ENCODE measurements around the gene HOXB4. TPM values are rescaled to one million over a fixed set of nuclear protein-coding genes. Genes with fewer than 3 reads are reported as not detected.
A peak's percentile ranks its signal among the peaks of the same experiment; 100 is the strongest.

HOXB4 gene
- polyA plus RNA-seq (ENCODE audit: insufficient read length in 4 of 4), result 10 to 100 TPM in 2 of 4 donors, 1 to 10 TPM in 2; 3.5 to 20.3 (median 11.4) TPM

DNA sequence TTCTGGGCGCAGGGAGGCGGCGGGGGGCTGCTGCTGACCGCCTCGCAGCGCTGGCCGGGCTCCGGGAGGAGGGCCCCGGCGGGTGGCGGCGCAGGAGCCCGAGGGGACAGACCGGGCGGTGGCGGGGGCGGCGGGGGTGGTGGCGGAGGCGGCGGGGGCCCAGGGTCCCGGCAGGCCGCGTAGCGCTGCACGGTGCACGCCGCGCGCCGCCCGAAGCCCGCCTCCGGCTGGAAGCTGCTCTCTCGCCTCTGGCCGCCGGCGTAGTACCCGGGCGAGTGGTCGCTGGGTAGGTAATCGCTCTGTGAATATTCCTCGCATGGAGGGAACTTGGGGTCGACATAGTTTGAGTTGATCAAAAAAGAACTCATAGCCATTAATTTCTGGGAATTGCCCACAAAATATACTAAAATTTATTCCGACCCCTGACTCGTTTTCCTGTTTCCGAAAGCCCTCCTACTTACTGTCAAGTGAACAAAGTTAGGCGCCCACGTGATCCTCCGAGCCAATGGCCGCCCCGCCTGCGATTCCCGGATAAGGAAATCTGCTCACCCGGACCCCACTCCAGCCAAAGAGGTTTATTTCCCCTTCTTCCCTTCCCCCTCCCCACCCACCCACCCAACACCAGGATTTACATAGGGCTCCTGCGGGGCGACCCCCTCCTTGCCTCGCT lies at the start of gene HOXB4:
Gene HOXB4 (minus strand): TSS at position 405 of the 670 bp plus-strand sequence. CDS start 31 bp downstream, at position 374.
- DNase-seq (ENCODE audit: low read depth in 4 of 4, low spot score in 3 of 4), result no peak

DNA sequence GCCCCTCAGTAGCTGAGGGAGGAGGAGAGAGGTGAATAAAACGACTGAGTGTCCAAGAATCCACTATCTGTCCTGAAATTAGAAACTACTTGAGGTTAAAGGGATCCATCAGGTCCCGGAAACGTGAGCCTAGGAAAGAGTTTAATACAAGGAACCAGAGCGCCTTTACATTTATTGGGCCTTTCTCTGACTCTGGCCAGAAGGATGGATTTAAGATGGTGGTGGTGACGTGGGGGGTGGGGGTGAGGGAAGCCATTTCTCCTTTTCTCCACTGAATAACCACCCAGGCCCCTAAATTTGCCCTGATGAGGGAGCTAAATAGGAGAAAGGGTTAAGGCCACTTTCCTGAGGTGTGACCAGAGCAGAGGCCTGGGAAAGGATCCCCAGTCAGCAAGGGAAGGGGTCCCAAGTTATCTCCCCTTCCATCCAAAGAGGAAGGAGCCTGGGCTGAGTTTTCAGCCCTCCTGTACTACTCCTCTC lies 49.0 kb upstream of the HOXB4 start:
- no peak for DNase-seq (ENCODE audit: low read depth in 4 of 4, low spot score in 3 of 4)

DNA sequence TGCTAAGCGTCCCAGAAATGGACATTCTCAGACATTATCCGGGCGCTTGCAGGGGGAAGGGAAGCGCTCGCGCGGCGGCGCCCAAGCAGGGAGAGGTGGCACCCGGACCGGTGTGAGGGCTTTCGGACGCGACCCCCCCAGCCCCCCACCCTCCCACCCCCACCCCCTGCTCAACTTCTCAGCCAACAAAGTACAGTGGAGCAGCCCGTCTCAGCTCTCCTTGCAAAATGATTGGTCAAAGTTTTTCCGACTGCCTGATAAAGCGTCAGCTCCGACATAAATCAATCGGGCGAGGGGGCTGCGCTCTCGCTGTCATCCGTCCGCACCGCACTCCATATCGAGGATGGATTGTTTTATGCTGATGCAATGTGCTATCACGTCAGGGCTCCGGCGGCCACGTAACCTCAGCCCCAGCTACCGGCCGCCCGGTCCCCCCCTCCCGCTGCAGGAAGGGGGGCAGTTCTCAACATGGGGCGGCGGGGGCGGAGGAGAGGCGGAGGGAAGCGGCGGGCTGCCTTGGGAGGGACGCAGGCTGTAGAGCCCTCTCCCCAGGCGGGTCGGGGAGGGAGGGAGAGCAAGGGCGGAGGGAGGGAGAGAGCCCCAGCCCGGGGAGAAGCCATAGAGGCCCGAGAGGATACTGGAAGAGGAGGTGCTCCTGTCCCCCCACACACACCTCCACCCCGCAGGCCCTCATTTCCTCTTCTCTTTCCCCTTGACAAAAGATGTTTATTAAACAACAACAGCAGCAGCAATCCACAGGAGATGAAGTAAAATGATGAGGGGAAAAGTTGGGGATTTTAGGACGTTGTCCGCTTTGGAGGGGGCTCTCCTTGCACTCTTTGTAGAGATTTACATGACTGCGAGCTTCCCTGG lies 48.3 kb upstream of the HOXB4 start, which contains the start of gene HOXB9:
Gene HOXB9 (minus strand): TSS at position 114 of the 873 bp plus-strand sequence. CDS start 89 bp downstream, at position 25.
- DNase-seq (ENCODE audit: low read depth in 4 of 4, low spot score in 3 of 4), result peak in 1 of 4 donors; percentile 53

DNA sequence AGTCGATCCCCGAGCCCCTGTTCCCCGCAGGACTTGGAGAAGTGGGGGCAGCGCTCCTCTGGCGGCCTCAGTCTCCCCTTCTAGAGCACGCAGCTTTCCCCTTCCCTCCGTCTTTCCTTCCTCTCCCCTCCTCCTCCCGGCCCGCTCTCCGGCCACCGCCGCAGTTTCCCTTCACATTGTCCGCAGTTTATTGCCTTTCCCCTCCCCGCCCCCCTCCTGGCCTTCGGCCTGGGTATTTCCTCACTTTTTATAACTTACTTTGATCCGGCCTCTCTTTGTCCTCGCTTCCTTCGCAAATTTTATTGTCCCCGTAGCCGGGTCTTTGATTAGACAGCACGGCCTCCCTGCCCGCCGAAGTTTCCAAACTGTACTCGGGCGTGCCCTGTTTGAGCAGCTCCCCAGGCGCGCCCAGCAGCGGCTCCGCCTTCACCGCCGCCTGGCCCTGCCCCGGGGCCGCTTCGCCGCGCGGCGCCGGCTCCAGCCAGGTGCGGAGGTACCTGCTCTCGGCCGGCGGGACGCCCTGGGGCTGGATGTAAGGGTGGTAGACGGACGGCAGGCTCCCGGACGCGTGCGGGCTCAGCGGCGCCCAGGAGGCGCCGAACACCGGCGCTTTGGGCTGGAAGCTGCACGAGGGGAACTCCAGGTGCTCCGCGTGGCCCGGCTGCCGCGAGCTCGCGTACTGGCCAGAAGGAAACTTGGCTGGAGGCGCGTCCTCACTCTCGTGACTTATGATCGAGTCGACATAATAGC lies 47.5 kb upstream of the HOXB4 start:
- DNase-seq (ENCODE audit: low read depth in 4 of 4, low spot score in 3 of 4), result peak in 1 of 4 donors; percentile 23

DNA sequence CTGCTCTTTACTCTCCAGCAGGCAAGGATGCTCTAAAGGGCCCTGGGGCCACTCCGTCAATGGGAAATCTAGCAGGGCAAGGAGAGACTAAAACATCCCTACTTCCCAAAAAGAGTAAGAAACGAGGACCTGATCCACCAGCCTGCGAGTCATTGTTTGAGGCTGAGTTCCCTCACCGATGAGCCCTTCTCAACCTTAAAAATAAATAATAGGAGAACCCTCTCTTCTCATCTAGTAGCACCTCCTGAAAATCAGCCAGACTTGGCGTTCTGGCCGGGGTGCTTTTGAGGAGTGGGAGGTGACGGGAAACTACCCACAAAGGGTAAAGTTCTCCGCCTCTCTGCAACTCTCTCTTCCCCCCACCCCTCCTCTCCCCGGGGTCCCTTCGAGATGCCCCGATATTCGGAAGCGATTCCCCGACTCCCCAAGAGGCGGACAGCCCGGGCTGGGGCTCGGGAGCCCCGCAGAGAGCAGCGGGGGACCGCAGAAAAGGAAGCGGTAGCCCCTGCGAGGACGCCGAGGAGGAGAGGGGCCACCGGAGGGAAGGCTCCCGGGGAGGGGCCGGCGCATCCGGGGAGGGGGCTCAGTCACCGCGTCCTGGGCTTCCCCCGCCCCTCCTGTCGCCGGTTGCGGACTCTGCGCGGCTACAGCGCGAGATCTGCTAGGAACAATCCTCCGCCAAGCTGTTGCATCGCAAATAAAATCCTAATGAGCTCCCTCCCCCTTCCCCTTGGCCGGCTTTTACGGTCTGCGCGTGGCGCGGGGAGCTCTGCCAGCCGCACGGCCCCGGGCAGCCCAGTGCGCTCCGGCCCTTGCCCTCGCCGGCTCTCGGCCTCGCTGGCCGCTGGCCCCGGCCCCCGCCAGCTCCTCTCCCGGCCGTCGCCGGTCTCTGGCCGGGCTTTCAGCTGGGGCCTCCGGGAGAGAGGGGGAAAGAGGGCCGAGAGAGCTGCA lies 46.7 kb upstream of the HOXB4 start:
- DNase-seq (ENCODE audit: low read depth in 4 of 4, low spot score in 3 of 4), result no peak

DNA sequence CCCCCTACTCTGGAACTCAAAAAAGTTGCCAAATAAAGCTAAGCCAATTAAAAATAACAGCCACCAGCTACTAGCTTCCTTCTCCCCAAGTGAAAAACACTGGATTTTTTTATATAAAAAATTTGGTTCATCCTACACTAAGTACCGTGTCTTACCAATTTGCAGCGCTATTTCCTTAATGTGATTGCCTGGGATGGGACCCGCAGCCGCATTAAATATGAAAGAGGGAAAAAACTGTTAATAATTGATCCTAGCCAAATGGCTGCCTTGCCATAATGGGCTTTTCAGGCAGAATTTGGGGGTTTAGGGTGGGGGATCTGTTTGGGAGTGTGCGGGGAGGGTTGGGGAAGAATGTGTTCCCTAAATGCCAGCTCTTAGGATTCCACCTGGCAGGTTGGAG lies 46.0 kb upstream of the HOXB4 start:
- no peak for DNase-seq (ENCODE audit: low read depth in 4 of 4, low spot score in 3 of 4)

DNA sequence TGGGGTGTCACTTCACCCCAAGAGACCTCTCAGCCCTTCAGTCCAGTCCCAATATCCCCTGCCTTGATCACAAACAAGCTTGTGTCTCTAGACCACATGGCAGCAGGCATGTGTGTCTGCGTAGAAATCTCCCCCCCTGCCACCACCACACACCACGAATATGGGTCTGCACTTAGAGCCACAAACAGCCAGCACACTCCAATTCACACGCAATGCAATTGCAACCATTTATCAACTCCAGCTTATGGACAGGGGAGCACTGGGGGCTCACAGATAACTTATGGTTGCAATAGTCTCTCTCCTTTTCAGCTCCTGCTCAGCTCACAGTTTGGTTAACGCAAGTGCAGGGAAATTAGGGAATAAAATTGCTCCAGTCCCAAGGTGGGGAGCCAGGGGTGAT lies 45.4 kb upstream of the HOXB4 start:
- DNase-seq (ENCODE audit: low read depth in 4 of 4, low spot score in 3 of 4), result no peak

DNA sequence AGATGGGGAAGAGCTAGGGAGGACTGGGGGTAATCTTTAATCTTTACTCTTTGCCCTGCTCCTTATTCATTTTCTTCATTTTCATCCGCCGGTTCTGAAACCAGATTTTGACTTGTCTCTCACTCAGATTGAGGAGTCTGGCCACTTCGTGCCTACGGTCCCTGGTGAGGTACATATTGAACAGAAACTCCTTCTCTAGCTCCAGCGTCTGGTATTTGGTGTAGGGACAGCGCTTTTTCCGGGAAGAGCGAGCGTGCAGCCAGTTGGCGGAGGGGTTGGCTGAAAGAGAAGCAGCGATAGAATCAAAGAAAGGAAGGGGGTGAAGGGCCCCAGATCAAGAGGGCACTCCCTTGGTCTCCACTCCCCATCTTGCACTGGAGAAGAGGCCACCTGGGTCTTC lies 44.7 kb upstream of the HOXB4 start:
- DNase-seq (ENCODE audit: low read depth in 4 of 4, low spot score in 3 of 4), result no peak

DNA sequence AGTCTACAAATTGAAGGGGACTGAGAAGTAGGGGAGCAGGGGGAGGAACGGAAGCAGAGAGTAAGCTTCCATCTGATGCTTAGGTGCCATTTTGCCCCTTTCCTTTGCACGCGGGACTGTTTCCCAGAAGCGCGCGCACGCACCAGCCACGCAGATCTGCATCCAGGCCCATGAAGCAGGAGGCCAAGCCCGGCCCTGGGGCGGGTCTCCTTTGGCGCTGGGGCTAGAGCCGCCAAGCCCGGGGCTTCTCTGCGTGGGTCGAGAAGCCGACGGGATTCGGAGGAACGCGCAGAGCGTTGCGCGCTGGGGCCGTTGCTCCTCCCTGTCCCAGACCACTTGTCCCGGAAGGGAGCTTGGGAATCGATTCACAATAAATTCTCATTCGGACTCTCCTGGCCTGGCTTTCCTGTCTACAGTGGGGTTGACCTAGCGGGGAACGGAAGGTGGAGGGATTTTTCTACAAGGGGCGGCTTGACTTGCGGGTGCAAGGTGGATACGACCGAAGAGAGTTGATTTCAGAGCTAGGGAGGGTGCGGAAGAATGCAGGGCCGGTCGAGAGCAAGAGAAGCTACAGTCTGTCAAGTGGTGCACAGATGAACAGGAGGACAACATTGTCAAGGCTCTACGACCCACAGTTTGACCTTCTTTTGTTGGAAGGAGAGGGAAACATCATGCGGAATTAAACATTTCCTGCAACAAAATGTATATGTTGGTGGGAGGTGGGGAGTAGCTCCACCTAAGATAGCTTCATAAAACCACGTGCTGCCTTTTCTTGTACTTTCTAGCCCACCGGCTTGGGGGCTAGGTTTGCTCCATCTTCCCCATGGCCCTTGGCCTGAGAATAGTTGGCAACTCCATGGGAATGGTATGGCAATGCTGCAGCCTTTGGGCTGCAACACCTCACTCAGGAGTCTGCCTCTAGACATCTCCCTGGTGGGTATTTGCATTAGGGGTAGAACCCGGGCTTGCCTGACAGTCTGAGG lies 43.6 kb upstream of the HOXB4 start:
- DNase-seq (ENCODE audit: low read depth in 4 of 4, low spot score in 3 of 4), result no peak

DNA sequence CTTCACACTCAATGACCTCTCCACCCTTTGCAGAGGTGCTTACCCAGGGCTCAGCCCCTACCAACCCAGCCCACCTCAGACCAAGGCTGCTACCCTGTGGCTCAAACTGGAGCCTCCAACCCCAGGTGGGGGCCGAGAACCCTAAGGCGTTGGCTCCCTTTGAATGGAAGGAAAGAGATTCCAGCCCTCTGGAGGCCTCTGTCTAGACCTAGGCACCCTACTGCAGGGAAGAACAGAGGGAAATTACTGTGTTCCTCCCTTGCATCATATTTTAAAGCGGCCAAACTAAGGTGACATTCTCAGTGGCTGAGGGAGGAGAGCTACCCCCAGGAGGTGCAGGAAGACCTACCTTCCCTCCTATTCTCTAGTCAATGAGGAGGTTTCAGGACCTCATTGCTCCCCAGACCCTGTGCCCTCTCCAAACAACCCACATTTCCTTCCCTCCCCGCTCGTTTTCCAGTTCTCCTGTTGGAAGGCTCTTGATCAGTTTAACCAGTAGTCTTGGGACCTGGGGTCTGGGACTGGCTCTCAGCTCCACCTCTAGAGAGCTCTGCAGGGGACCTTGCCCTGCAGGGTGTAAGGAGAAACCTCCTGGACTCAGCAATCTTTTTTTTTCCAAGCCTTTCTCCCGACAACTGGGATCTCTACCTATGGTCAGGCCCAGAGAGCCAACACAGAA lies 42.5 kb upstream of the HOXB4 start:
- DNase-seq (ENCODE audit: low read depth in 4 of 4, low spot score in 3 of 4), result no peak

DNA sequence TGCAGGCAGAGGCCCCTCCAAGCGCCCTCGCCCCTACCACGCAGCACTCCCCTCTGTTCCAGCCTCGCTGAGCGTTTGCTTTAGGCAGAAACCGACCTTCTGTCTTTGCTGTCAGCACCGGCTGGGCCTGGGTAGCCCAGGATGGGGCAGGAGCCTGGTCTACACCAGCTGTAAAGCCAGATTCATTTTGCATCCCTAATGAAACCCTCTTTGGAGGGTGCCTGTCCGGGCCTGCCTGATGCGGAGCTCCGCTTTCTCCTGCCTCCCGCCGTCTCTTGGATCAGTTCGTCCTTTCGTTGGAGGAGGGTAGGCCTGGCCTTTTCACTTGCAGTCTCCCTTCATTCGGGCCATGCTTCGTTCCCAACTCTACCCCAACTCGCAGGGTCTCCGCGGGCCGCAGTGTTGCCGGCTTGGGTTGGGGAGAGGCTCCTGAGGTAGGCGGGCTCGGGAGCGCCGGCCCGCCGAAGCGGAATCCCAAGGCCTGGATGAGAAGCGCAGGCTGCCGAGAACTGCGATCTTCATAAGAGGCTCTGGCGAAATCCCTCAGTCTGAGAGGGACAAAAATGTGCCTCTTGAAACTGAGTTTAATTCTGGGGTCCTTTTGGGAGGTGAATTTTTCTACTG lies 41.8 kb upstream of the HOXB4 start:
- DNase-seq (ENCODE audit: low read depth in 4 of 4, low spot score in 3 of 4), result no peak

DNA sequence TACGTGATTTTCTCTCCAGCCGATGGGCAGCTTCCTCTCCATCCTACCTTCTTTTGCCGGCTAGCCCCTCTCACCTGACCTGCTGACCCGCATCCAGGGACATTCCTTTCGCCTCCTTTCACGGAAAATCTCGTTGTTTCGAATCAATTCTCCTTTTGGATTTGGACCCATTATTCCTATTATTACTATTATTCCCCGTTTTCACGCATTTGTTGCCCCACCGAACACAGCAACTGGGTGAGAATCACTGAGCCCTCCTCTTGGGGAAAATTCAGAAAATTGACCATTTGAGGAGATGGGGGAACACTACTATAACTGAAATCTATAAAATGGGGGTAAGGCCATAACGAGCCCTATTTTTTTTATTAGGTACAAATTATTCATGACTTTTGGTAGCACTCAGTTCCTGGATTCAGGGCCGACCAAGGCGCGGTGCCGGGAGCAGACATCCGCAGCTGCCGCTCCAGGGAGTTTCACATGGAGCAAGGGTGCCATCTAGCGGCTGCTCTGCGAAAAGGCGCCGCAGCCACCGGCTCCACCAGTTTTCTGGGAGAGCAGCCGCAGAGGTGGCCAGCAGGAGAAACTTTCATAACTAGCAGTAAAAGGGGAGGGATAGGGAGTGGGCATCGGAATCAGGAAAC lies 40.2 kb upstream of the HOXB4 start:
- DNase-seq (ENCODE audit: low read depth in 4 of 4, low spot score in 3 of 4), result peak in 3 of 4 donors; percentile 78 to 88 (median 87)

DNA sequence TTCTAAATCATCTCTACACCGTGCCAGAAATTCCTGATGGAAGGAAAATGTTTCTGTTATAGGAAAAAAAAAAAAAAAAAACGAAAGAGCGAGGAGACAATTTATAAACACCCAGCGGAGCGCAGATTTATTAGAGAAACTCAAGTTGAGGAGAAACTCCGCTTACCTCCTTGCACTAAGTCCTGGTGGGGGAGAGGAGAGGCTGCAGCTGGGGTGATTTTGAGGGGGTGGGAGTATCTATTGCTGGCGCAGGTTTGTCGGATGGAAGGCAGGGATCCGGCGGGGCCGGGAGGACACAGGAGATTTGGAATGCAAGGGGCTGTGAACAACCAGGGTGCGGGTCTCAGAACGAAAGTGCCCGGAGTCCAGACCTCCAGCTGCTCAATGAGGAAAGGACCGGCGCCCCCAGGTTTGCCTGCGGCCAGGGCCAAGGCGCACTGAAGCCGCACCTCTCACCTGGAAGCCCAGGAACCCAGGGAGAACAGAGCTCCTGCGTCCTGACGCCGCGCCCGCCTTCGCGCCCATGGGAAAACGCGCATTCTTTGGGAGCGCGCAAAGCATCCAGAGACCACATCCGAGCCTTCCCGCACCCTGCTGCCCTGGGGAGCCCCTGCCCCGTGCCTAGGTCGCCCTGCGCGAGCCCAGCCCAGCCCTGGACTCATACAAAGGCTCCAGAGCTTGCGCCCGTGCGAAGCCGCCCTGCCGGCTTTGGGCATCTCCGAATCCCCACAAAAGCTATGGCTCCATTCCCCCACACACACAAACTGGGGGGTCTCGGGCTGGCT lies 39.5 kb upstream of the HOXB4 start:
- DNase-seq (ENCODE audit: low read depth in 4 of 4, low spot score in 3 of 4), result no peak

DNA sequence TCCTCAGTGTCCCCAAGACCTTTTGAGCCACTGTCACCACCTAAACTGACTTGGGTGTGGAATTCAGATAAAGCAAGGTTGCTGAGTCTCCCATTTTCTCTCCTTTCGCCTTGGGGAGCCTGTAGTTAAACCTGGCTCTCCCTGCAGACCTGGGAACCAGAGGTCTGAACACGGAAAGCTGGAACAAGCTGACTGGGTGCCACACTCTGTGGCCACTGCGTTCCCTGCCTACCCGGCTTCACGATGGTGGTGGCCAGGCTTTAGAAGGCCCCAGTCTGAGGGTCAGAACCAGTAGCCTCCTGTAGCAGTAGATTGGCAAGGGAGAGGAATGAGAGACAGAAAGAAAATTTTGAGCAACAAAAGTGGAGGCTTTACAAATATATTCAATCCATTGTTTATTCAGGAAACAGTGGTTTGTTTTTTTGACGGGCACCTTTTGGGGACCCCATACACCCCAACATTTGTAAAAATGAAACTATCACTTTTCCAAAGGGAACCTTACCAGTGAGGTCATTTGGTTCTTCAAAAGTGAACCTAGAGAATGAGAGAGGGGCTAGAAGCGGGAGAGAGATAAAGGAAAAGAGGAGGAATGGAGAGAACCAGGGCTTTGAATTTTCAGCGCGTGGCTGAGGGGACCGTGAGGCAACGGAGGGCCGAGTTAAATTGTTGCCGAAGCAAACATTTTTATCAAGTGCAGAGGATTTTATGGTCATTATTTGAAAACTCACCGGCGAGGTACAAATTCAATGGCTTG lies 38.7 kb upstream of the HOXB4 start:
- DNase-seq (ENCODE audit: low read depth in 4 of 4, low spot score in 3 of 4), result no peak

DNA sequence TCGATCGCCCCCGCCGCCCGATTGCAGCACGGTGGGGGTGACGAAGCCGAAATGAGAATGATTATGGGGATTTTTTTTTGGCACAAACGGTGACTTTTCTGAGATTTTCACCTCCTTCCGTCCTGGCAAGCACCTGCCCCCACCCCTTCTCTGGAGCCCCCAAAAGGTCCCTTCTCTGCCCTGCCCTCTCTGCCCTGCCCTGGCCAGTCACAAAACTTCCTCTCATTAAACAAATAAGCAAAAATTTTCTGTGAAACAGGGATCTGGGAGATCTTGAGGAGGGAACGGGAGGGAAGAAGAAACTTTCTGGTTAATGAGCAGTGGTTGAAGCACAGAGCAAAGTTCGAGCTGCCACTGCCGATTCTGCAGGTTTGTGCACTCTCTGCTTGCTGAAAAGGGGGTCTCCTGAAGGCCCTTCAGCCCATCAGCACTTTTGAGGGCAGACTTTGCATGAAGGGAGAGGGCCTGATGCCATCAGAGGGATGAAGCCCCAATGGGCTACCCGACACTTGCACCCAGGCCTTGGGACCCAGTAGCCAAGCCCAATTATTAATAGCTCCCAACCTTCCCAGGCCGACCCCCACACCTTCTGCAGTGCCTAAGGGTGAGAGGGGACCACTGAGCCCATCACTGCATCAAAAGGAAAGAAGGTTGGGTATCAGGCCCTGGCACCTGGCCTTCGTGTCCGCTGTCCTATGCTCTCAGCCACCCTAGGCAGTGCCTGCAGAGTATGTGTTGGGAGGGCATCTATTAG lies 38.0 kb upstream of the HOXB4 start:
- DNase-seq (ENCODE audit: low read depth in 4 of 4, low spot score in 3 of 4), result no peak
